GM15510 (cell line): ENCODE results near the gene IFNE.

Source experiments
- POLR2A ChIP-seq: IDR thresholded peaks from 3 replicates; pipeline ENCODE4 v1.6.1; 2011; ENCODE audit warnings: borderline replicate concordance; ENCODE audit not compliant: insufficient read length; ENCODE audit errors: extremely low read depth

The IFNE gene

DNA sequence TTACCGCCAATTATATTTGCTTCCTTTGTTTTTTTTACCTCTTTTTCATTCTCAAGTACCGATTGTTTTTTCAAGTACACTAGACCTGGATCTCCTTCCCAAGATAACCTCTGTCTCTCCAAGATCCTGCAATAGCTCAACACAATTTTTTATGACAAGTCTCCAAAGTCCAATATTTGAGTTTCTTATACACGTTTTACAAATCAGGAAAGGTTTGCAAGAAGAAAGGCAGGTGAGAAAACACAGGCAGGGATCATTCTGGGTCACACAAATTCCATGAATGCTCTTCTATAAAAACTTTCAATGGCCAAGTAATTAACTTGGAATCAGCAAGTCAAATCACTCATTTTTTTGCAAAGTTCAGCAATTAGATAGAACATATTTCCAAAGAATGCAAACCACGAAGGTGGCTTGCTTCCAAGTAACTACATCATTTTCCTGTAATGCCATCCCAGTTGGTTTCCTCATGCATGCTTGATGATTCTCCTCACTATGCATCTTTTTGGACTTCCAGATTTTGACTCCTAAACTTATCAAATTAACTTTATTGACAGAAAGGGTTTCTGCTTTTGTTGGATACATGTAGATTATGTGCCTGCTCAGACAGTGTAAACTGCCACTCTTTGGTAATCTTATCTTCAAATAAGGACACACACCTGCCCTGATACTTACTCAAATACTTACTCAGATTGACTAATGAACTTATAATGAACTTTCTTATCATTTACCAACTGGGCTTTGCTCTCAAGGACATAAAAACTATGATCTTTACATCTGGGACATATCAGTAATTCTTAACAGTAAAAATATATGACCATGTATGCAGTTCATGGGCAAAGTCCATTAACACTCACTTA is 24.7 kb upstream of the IFNE start:
- TF ChIP-seq POLR2A: no peak

- no peak for TF ChIP-seq POLR2A
Measured at GRCh38 chr9:21505425-21506179, 23.5 kb upstream of the IFNE start.

- no peak for TF ChIP-seq POLR2A
Measured at GRCh38 chr9:21504894-21505293, 22.8 kb upstream of the IFNE start.

DNA sequence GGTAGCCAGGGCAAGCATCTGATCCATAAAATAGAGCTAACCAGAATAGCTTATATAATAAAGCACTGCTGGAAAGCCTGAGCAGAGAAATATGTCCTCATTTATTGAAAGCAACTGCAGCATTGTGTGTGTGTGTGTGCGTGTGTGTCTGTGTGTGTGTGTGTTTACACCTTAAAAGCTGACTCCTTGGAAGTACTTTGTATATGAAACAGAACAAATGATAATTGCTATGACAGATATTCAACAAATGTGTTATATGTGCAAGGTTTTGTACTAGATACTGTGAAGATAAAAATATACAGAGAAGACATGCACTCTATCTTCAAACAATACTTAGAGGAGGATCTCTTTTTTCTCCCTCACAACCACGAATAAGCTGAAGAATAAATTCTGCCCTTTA is 22.0 kb upstream of the IFNE start:
- TF ChIP-seq POLR2A: no peak

- TF ChIP-seq POLR2A: no peak
Measured at GRCh38 chr9:21502586-21502985, 20.5 kb upstream of the IFNE start.

- no peak for TF ChIP-seq POLR2A
Measured at GRCh38 chr9:21499912-21500311, 17.8 kb upstream of the IFNE start.

DNA sequence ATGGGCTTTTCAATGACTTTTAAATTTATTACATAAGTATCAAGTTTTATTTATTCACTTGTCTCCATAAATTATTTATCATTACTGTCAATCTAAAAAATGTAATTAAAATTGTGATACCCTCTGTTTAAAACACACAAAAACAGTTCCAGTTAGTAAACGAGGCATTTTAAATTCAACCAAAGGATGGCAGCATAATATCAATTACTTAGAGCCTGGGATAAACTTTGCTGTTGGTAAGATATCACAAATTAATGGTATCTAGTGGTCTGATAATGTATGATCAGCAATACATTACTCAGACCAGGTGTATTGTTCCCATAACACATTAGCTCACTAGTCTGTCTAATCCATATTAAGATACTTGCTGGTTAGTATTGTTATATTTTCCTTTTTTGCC is 9.6 kb upstream of the IFNE start:
- no peak for TF ChIP-seq POLR2A

GRCh38 chr9:21481470-21482056 is 550 bp downstream of the IFNE start:
- no peak for TF ChIP-seq POLR2A

DNA sequence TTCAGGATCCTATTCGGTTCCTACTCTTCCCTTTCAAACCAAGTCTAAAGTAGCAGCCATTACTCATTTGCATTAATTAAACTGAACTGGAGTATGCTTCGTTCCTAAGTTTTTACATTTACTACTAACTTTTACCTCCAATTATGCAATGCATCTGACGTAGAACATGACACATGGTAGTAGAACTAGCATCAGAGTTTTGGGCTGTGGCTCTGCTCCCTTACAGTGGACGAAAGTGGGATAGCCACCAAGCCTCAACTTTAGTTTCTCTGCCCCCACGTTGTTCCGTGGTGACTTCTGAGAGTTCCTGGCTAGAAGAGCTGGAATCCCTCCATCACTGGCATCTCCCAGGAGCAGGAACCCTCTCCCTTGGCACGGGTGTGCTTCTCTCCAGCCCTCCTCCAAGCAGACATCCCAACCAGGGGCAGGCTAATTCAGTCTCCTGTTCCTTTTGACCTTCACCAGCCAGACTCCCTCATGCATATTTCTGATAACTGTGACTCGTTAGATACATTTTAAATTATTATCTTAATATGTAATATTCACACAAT is 2.9 kb downstream of the IFNE start:
- no peak for TF ChIP-seq POLR2A

DNA sequence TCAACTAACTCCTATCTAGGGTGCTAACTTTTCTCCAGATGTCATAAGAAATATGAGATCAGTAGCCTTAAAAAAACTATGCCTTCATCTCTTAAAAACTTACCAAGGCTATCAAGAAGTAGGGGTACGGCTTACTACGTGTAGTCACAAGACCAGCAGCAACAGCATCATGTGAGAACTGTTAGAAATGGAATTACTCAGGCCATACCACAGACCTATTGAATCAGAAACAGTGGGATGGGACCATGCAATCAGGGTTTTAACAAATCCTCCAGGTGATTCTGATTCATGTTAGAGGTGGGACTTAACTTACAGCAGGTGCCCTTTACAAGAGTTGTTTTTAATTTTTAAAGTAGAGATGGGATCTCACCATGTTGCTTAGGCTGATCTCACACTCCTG is 4.6 kb downstream of the IFNE start:
- TF ChIP-seq POLR2A: no peak

DNA sequence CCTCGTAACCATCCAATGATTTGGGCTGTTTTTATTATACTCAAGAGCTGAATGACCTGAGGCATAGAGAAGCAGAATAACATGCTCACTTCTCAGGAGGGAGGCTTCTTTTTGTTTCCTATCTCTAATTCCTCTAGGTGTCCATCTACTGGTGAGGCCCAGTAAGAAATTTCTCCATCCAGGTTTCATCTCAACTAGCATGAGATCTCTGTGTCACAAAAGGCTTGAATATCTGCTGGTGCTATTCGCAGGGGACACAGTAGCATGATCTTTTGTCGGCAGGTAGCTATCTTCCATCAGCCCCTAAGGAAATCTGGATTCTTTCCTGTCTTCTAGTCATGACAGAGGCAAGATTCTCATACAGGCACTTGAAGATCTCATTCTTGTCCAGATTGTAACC is 8.9 kb downstream of the IFNE start:
- TF ChIP-seq POLR2A: no peak

- TF ChIP-seq POLR2A: no peak
Measured at GRCh38 chr9:21470126-21470525, 12.0 kb downstream of the IFNE start.

DNA sequence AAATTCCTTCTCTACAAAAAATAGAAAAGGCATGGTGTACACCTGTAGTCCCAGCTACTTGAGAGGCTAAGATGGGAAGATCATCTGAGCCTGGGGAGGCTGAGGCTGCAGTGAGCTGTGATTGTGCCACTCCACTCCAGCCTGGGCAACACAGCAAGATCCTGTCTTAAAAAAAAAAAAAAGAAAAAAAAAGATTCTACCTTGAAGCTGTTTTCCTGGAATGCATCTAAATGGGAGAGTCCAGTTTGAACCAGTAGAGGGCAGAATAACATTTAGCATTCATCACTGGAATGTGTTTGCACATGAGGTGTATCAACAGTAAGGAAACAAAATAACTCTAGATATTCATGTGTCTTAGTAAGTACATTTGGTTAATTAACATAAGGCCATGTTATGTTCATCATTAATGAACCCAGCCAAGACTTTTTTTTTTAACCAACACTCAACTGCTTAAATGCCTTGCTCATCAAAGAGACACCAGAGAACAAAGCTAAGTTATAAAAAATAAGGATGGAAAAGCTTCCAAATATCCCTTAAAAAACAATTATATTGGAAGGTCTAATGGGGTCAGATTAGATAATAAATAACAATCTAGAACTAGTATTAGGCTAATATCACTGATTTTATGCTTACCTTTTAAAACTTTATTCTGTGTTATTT is 16.1 kb downstream of the IFNE start:
- TF ChIP-seq POLR2A: no peak

DNA sequence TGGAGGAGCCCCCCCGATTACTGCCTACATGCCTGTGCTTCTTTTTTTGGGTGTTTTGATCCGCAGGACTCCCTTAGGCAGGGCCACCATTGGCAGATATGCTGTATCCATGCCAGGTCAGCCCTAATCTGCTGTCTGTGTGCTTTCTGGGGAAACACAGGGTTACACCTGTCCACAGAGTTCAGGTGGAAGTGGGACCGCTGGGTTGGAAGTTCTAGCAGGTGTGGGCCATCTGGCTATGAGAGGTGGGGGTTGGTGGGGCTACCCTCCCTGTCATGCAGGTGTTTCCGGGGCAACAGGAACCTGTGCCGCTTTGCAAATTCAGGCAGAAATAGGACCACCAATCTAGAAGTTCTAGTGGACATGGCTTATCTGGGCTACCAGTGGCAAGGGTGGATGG is 17.0 kb downstream of the IFNE start:
- no peak for TF ChIP-seq POLR2A

GRCh38 chr9:21461377-21461776 is 20.7 kb downstream of the IFNE start:
- no peak for TF ChIP-seq POLR2A

GRCh38 chr9:21455320-21455719 is 26.8 kb downstream of the IFNE start:
- no peak for TF ChIP-seq POLR2A

- TF ChIP-seq POLR2A: no peak
Measured at GRCh38 chr9:21454149-21454548, 28.0 kb downstream of the IFNE start.
